Measurements from ENCODE around the gene CNTFR.

The CNTFR gene

GRCh38 chr9:34546834-34547827 is 42.4 kb downstream of the CNTFR start:
- no peak for DNase-seq (ENCODE audit: low read depth)
- H3K4me3 ChIP-seq (ENCODE audit: low read length): no peak overlapping the region

GRCh38 chr9:34546102-34546833 is 43.3 kb downstream of the CNTFR start:
- no peak overlapping the region for H3K4me3 ChIP-seq (ENCODE audit: low read length)
- no peak for DNase-seq (ENCODE audit: low read depth)
- TF ChIP-seq CTCF (conservative IDR thresholded peaks at IDR 0.05; ENCODE audit: low read depth, low read length): no peak

More at GRCh38 chr9:34546834-34547827, 42.4 kb downstream of the CNTFR start:
- peak; percentile 80 for TF ChIP-seq CTCF (conservative IDR thresholded peaks at IDR 0.05; ENCODE audit: low read depth, low read length)

- no peak overlapping the region for H3K4me3 ChIP-seq (ENCODE audit: low read length)
- no peak for DNase-seq (ENCODE audit: low read depth)
- TF ChIP-seq CTCF (conservative IDR thresholded peaks at IDR 0.05; ENCODE audit: low read depth, low read length): no peak
These were observed 44.0 kb downstream of the CNTFR start for GRCh38 chr9:34545497-34545896.

GRCh38 chr9:34544035-34544434 is 45.5 kb downstream of the CNTFR start:
- H3K4me3 ChIP-seq (ENCODE audit: low read length): no peak overlapping the region
- DNase-seq (ENCODE audit: low read depth): no peak
- TF ChIP-seq CTCF (conservative IDR thresholded peaks at IDR 0.05; ENCODE audit: low read depth, low read length): no peak

- no peak overlapping the region for H3K4me3 ChIP-seq (ENCODE audit: low read length)
- TF ChIP-seq CTCF (conservative IDR thresholded peaks at IDR 0.05; ENCODE audit: low read depth, low read length): no peak
- no peak for DNase-seq (ENCODE audit: low read depth)
These were observed 48.0 kb downstream of the CNTFR start for GRCh38 chr9:34541540-34541939.

- no peak for TF ChIP-seq CTCF (conservative IDR thresholded peaks at IDR 0.05; ENCODE audit: low read depth, low read length)
- no peak for DNase-seq (ENCODE audit: low read depth)
- H3K4me3 ChIP-seq (ENCODE audit: low read length): no peak overlapping the region
These were observed 48.7 kb downstream of the CNTFR start for GRCh38 chr9:34540827-34541226.

Measured in retinal pigment epithelial cell (primary cell).